OCI-LY1 (cell line): ENCODE data around the gene COL9A2.

Source experiments
- CTCF ChIP-seq: fragments of 200-600 bp; sonication (generic), shearing (Covaris generic); IDR thresholded peaks from 2 replicates; pipeline ENCODE4 v1.5.1; 2017; ENCODE audit warnings: mild to moderate bottlenecking, antibody characterized with exemption, low read length, moderate library complexity, mixed read lengths
- EZH2 ChIP-seq: fragments of 200-600 bp; sonication (generic), shearing (Covaris generic); IDR thresholded peaks from 2 replicates; pipeline ENCODE4 v1.8.0; 2017; ENCODE audit warnings: borderline replicate concordance, mixed run types, mild to moderate bottlenecking, antibody characterized with exemption, low read length, moderate library complexity, mixed read lengths

DNA sequence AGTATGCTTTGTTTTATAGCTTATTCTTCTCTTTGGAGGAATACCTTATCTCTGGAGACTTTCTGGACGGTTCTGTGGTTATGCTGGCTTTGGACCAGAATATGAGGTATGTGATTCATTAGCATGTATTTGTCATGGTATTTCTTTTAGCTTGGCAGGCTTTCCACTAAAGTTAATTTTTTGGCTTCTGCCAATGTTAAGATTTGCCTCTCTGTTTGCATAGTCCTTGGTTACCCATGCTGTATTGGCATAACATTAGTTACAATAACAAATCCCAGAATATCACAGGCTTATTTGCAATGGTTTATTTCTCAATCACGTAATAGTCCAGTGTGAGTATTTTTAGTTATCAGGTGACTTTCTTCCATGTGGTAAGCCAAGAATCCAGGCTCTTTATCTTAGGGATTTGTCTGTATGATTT is 49.3 kb downstream of the COL9A2 start:
- TF ChIP-seq CTCF, result no peak
- no peak for TF ChIP-seq EZH2
